Keratinocyte (primary cell): ENCODE data around the gene DEXI.

Experiments used
- CTCF ChIP-seq, 3 experiments: IDR thresholded peaks in 1 of 3; conservative IDR thresholded peaks in 1 of 3; optimal IDR thresholded peaks in 1 of 3; 2 replicates in 2 of 3; 3 replicates in 1 of 3; pipeline versions ENCODE3 to v1.5.1; 2011; ENCODE audit warnings: low read length in 3 of 3, mild to moderate bottlenecking in 3 of 3, moderate library complexity in 2 of 3, control low read depth in 1 of 3, inconsistent platforms in 1 of 3; ENCODE audit not compliant: insufficient read depth in 2 of 3; ENCODE audit errors: extremely low read depth in 1 of 3
- EZH2 ChIP-seq: IDR thresholded peaks from one replicate; pipeline ENCODE4 v1.6.1; 2012; ENCODE audit warnings: inconsistent platforms, mild to moderate bottlenecking, low read length, moderate library complexity

GRCh38 chr16:10896723-10897122 lies 45.5 kb downstream of the DEXI start:
- TF ChIP-seq CTCF (optimal IDR thresholded peaks at IDR 0.05 in 1 of 3, IDR thresholded peaks at IDR 0.05 in 1 of 3, conservative IDR thresholded peaks at IDR 0.05 in 1 of 3; ENCODE audit: extremely low read depth in 1 of 3, insufficient read depth in 2 of 3, low read length in 3 of 3) (no peak), EZH2 (no peak)
